OCI-M1 (cell line): ENCODE results near the gene PSMA6.
"Not testable (repeated sequence)": the region's sequence is repeated elsewhere in the genome, so short reads cannot be mapped to it uniquely, and the experiment has no call there.

ENCODE experiments used
- DNase-seq: peaks from one replicate; lab custom pipeline; 2025; lab: John Stamatoyannopoulos, UW

PSMA6 gene

GRCh38 chr14:35344107-35344807 is 52.1 kb downstream of the PSMA6 start:
- DNase-seq: no peak

- no peak for DNase-seq
These were observed 54.6 kb downstream of the PSMA6 start for GRCh38 chr14:35346738-35347322.

GRCh38 chr14:35347323-35348043 is 55.3 kb downstream of the PSMA6 start:
- no peak for DNase-seq

- not testable (repeated sequence) for DNase-seq
These were observed 55.8 kb downstream of the PSMA6 start for GRCh38 chr14:35348044-35348380.

- DNase-seq: no peak
These were observed 57.5 kb downstream of the PSMA6 start for GRCh38 chr14:35349496-35350365.

GRCh38 chr14:35351497-35351896 is 59.3 kb downstream of the PSMA6 start:
- DNase-seq: no peak

GRCh38 chr14:35351897-35352273 is 59.7 kb downstream of the PSMA6 start:
- no peak for DNase-seq

- DNase-seq: no peak
These were observed 60.4 kb downstream of the PSMA6 start for GRCh38 chr14:35352274-35353233.

GRCh38 chr14:35353409-35354172 is 61.4 kb downstream of the PSMA6 start:
- DNase-seq: no peak

- not testable (repeated sequence) for DNase-seq
These were observed 63.1 kb downstream of the PSMA6 start for GRCh38 chr14:35355235-35355634.

- DNase-seq: peak; percentile 45
These were observed 64.0 kb downstream of the PSMA6 start for GRCh38 chr14:35355981-35356841.

GRCh38 chr14:35359655-35360054 is 67.5 kb downstream of the PSMA6 start:
- DNase-seq: peak; percentile 29

- no peak for DNase-seq
These were observed 68.9 kb downstream of the PSMA6 start for GRCh38 chr14:35361141-35361480.

- DNase-seq: no peak
These were observed 70.3 kb downstream of the PSMA6 start for GRCh38 chr14:35362450-35362849.

- DNase-seq: no peak
These were observed 70.8 kb downstream of the PSMA6 start for GRCh38 chr14:35362911-35363374.

GRCh38 chr14:35365130-35366055 is 73.2 kb downstream of the PSMA6 start:
- DNase-seq: peak; percentile 85

GRCh38 chr14:35366056-35366451 is 73.9 kb downstream of the PSMA6 start:
- no peak for DNase-seq

- no peak for DNase-seq
These were observed 74.4 kb downstream of the PSMA6 start for GRCh38 chr14:35366521-35366976.
